GM19463 (cell line): ENCODE measurements around the gene EPHA8.

Source experiments
- ATAC-seq: cut with Tn5 transposase; IDR thresholded peaks from one replicate; pipeline ENCODE4 v1.9.1; 2021; ENCODE audit warnings: mild to moderate bottlenecking, moderate library complexity; ENCODE audit not compliant: unreplicated experiment

Gene EPHA8

DNA sequence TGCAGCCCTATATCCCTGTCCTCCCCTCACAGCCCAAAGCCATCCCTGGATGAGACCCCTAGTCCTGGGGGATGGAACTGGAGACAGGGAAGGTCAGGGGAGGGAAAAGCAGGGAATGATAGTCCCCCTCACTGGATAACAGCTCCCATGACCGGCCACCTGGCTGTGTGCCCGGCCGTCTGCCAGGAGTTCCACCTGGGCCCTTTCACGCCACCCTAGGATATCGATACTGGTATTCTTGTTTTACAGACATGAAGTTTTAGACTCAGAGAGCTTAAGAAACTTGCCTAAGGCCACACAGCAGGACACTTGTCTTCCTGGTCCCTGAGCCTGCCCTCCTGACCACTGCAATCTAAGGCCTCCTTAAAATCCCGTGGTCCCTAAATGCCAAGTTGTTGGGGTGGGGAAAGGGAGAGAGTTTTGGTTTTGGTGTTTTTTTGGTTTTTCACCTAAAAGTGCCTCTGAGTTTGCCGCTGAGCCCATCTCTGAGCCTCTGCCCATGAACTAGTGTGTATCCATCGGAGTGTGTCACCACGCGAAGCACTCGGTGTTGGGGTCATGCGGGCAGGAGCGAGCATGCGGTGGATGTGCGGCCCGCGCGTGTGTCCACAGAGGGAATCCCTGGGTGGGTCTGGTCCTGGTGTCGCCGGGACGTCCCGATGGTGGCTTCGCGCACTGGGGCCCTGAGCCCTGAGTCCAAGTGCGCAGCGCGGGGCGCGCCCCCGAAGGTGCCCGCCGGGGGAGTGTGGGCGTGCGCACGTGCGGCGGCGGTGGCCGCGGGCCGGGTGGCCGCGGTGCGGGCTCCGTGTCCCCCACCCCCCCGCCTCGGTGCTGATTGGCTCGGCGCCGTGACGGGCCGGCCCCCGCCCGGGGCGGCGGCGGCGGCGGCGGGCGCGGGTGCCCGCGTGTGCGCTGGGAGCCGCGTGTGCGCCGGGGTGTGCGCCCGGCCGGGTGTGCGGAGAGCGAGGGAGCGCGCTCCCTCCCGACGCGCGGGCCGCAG, at the start of gene EPHA8:
Gene EPHA8, plus strand, starts transcription at position 906 of the 1,000 bp plus-strand sequence. CDS start 147 bp downstream, outside the sequence.
- ATAC-seq: no peak

DNA sequence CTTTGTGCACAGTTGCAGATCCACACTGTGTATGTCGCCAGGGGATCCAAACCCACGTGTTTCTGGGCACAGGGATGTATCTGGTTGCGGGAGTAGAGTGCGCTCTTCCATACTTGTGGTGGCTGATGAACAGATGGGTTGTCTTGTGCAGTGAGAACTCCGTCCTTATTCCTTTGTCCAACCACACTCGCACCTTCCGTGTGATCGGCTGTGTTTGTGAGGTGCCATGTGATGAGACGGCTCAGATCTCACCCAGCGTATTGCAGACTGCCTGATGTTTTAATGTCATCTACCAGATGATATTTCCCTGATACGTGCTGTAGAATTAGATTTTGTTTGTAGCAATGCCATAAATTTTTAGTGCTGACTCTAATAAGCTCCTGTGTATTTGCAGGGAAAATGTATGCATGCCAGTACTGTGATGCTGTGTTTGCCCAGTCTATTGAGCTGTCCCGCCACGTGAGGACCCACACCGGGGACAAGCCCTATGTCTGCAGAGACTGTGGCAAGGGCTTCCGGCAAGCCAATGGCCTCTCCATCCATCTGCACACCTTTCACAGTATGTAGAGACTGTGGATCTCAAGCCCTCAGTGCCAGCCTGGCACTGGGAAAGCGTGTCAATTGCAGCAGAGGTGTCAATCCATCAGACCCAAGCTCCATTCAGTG, 46.2 kb upstream of the EPHA8 start:
- ATAC-seq: no peak

DNA sequence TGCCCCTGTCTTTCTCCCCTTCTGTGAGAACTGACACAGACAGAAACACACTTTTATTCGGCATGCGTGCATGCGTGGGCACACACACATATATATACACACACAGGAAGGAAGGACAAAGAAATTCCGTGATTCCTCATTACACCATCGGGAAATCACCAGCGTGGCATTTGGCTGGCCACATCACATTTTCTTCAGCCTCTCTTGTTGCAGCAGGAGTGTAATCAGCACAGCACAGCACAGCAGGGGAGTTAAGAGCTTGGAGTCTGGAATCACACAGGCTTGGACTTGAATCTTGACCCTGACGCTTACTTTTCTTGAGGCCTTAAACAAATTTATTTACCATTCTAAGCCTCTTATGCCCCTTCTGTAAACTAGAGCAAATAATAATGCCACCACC, 45.3 kb upstream of the EPHA8 start:
- ATAC-seq: no peak

DNA sequence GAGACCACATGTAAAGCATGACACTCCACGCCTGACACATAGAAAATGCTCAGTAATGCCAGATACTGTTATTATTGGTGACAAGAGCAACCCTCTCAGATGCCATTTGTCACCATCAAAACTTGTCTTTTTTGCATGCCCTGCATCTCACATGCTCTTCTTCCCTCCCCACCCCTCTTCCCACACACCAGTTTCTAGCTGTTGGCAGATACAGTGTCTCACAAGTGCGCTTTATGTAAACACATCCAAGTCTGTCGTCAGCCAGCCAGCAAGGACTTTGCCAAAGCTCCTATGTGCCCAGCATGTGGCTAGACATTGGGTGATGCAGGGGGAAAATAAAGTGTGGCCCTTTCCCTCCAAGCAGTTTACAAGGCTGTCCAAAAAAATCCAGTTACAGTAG, 44.9 kb upstream of the EPHA8 start:
- no peak for ATAC-seq

DNA sequence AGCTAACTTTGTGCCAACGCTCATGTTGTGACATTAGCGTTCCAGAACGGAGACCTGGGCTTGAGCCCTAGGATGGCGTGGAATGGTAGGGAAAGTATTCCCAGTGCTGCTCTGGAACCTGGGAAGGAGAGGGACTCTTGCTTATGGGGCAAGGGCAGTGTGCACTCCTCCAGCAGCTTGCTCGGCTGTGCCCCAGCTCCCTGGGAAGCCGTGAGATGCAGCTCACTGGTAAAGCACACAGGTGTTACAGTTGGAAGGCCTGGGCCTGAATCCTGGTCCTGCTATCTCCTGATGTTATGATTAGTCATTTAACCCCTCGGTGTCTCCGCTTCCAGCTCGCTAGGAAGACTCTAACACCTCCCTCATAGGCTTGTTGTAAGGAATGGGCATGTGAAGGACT, 42.4 kb upstream of the EPHA8 start:
- ATAC-seq: no peak

- ATAC-seq: no peak
These were observed 41.6 kb upstream of the EPHA8 start for GRCh38 chr1:22521692-22522091.

DNA sequence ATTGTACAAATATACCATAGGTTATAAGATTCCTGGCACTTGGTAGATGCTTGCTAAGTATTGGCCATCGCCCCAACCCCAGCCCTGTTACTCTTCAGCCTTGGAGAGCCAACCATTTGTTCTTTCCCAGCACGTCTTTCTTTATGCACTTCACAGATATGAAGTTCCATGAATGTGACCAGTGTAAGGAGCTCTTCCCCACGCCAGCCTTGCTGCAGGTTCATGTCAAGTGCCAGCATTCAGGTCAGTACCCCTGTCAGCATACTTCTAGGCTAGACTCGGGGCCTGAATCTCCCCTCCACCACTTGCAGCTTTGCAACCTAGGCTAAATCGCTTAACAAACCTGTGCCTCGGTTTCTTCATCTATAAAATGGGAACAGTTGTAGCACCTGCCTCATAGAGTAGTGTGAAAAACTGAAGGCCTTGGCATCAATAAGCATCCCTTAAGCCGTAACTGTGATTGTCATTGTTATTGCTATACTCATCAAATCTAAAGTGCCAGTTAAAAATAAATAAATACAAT, 41.0 kb upstream of the EPHA8 start:
- ATAC-seq: no peak

- no peak for ATAC-seq
These were observed 38.8 kb upstream of the EPHA8 start for GRCh38 chr1:22524481-22524880.

- ATAC-seq: no peak
These were observed 38.1 kb upstream of the EPHA8 start for GRCh38 chr1:22525211-22525610.

DNA sequence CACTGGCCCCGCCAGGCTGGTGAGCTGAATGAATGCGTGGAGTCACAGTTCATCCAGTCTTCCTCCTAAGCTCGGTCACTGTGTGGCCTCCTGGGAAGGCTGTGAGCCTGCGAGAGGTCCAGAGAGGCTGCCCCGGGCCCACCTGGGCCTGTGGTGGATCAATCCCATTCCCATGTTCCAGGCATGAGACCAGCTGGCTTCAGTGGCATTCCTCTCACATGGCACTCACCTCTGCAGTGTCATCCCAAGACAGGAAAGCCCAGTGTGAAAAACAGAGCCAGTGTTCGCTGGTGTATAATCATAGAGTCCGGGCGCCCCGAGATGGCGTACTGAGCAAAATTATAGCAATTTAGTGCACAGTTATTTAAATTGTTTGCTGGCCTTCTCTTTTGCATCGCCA, 37.6 kb upstream of the EPHA8 start:
- ATAC-seq: no peak

DNA sequence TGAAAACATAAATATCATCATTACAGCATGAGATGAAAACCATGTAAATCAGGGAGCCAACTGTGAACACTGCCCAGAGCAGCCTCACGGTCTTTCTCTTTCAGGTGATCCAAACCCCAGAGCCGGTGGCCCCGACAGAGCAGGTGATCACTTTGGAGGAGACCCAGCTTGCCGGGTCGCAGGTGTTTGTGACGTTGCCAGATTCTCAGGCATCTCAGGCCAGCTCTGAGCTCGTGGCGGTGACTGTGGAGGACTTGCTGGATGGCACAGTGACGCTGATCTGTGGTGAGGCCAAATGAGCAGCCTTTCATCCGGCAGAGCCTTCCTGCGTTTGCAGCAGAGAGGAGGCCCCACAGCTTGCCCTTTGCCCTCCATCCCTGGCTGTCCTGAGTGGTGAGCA, 37.2 kb upstream of the EPHA8 start:
- ATAC-seq: no peak

GRCh38 chr1:22526677-22527076, 36.6 kb upstream of the EPHA8 start:
- ATAC-seq: no peak

DNA sequence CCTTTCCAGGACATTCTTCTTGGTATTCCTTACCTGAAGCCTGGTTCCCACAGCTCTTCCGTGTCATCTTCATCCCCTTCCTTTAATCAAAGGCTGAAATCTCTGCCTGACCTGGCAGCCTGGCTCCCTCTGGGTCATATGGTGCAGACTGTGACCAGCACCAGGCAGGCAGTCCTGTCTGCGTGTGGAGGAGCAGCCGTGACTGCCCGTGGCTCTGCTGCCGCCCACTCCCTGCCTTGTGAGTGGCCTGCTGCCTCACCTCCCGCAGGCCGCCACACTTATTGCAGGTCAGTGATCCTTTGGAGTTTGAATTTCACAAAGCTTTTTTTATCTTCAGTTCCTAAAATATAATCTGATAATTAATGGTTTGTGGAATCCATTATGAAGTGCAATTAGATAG, 36.2 kb upstream of the EPHA8 start:
- no peak for ATAC-seq

DNA sequence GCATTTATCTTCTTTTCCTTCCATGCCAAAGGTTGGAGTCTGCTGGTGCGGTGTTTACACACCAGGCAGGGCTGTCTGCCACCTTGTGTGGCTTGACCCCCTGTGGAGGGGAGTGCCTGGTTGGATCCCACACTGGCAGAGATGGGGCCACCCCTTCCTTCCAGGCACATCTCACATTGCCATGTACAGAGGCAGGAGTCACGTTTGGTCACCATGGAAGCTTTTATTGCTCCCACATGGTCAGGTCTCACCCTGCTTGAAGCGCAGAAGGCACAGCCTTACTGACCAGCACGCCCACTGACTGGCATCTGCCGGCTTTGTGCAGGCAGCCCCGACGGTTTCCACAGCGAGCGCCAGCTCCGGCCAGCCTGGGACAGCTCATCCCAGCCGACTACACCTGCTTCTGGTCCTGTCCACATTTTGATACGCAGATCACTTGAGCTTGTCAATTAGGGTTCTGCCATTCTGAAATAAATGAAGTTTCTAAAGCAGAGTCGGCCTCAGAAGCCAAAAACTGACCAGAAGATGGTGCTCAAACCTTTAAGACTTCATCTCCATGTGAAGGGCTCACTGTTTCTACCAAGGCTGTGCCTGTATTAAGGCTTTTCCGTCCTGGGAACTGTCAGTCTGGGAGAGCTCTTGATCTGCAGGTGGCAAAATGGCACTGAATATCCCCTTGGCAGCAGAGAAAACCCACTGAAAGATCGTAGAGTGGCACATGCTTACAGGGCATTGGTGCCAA, 35.6 kb upstream of the EPHA8 start:
- no peak for ATAC-seq

DNA sequence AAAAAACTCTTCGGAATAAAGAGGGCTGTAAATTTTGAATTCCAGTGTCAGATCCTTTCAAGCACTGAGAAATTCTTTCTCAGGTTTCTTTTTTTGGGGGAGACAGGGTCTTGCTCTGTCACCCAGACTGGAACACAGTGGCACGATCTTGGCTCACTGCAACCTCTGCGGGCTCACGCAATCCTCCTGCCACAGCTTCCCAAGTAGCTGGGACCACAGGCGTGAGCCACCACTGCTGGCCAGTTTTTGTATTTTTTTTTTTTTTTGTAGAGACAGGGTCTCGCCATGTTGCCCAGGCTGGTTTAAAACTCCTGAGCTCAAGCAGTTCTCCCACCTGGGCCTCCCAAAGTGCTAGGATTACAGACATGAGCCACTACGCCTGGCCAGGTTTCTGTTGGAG, 34.8 kb upstream of the EPHA8 start:
- no peak for ATAC-seq

DNA sequence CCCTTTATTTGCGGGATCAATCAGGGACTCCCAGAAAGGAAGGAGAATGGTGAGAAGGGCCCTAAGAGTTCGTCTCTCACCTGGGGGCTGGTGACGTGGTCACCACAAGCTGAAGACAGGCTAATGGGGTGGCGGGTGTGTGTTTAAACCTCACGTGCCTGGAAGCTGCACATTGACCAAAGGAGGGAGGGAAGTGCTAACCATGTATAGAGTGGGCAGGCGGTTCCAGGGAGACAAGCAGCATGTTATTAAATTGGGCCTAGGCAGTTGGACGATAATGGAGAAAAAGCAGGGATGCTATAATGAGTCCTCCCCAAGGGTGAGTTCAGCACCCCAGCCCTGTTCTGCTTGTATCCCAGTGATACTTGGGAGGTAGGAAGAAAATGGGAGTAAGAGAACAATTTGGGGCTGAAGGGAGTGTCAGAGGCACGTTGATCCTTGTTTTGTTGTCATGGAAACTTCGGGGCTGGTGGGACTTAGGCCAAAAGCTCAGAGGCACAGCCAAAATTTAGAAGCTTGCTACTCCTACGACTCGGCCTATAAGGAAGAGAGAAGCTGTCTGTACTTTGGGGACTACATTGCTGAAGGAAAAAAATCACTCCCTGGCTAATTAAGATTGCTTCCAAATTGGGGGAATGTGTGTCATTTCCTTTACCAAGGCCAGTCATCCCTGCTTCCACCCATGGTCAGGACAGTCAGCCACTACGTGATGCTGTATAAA, 33.2 kb upstream of the EPHA8 start:
- ATAC-seq: no peak

- ATAC-seq: no peak
These were observed 32.6 kb upstream of the EPHA8 start for GRCh38 chr1:22530715-22531114.

- ATAC-seq: no peak
These were observed 32.0 kb upstream of the EPHA8 start for GRCh38 chr1:22531251-22531650.

DNA sequence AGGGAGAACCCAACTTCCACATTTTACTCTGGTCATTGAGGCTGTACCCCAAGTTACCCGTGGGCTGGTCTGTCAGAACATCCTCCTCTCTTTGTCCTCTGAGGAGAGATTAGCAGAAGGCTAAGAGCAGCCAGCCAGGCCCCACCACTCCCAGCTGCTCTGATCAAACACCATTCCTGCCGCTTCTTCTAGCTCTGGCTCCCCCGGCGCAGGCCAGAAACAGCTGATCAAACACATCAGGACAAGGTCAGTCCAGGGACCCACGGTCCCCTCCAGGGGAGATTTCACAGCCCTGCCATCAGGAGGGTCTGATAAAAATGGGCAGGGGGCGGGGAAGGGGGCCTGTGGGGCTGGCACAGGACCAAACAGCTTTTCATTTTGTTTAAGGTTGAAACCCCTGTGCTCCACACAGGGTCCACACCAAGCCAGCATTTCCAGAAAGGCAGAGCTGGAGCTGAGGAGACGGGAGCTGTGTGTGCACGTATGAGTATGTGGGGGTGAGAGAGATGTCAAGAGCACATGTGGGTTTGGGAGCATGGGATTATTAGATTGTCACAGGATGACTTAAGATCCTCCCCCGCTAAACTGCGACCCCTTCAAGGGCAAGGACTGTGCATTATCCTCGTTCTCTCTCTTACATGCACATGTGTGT, 29.9 kb upstream of the EPHA8 start:
- ATAC-seq: no peak

GRCh38 chr1:22534951-22535350, 28.3 kb upstream of the EPHA8 start:
- no peak for ATAC-seq
